Lower lobe of right lung (tissue), 2 donors: ENCODE results near the gene BSND. TPM values are rescaled to one million over a fixed set of nuclear protein-coding genes. Genes with fewer than 3 reads are reported as not detected.

Source experiments
- ATAC-seq, 2 donors: fragments of 200-7000 bp; cut with Tn5 transposase; one replicate each; pipeline ENCODE4 v1.9.1; 2020 to 2022; ENCODE audit warnings: mild to moderate bottlenecking in 2 of 2, moderate library complexity in 2 of 2
- DNase-seq: peaks from one replicate; pipeline ENCODE4 v3.0.0-alpha.2; 2020
- H3K27ac ChIP-seq: fragments of 200-600 bp; one replicate; pipeline ENCODE4 v1.8.0; 2022
- H3K27me3 ChIP-seq: fragments of 200-600 bp; one replicate; pipeline ENCODE4 v1.8.0; 2022; ENCODE audit warnings: low read depth
- H3K36me3 ChIP-seq: fragments of 200-600 bp; one replicate; pipeline ENCODE4 v1.8.0; 2022; ENCODE audit warnings: mild to moderate bottlenecking
- H3K4me1 ChIP-seq: fragments of 200-600 bp; one replicate; pipeline ENCODE4 v1.8.0; 2022
- H3K4me3 ChIP-seq: fragments of 200-600 bp; one replicate; pipeline ENCODE4 v1.8.0; 2022; ENCODE audit warnings: mild to moderate bottlenecking
- H3K9me3 ChIP-seq: fragments of 200-600 bp; one replicate; pipeline ENCODE4 v1.8.0; 2022
- intact Hi-C: fragments of 100-400 bp; cut with DNase I; formaldehyde crosslinking; loops from one replicate; pipeline ENCODE4 v1.11.0; 2022
- total RNA-seq: library from RNA; stranded (reverse); fragmentation: NEBNext Ultra II Directional; extraction: Animal tissue kit (Norgen Biotek cat#: 25700); gene quantifications from one replicate; pipeline ENCODE4 v1.2.1, GENCODE V29; 2021
- TF ChIP-seq, protein P1 (sequence below): fragments of 200-600 bp; IDR thresholded peaks from one replicate; pipeline ENCODE4 v1.8.0; 2022; ENCODE audit warnings: antibody characterized with exemption, mild to moderate bottlenecking
- donor health status: DM: no; HTN: yes; CAD: no; lungs with severe emphysema.

BSND gene
- total RNA-seq, 1 donor from 2014 or later = not detected

GRCh38 chr1:55047611-55048010 is 48.9 kb downstream of the BSND start:
- Histone ChIP-seq H3K9me3 (no peaks in the 10 kb centered on the region), H3K4me1 (no peaks in the 10 kb centered on the region), H3K27me3 (no peaks in the 10 kb centered on the region), H3K36me3 (peaks cover 4% of the 10 kb centered on the region), H3K4me3 (no peak overlapping the region), H3K27ac (no peak overlapping the region)
- DNase-seq (no peak), ATAC-seq (no peak)
- TF ChIP-seq, protein P1, sequence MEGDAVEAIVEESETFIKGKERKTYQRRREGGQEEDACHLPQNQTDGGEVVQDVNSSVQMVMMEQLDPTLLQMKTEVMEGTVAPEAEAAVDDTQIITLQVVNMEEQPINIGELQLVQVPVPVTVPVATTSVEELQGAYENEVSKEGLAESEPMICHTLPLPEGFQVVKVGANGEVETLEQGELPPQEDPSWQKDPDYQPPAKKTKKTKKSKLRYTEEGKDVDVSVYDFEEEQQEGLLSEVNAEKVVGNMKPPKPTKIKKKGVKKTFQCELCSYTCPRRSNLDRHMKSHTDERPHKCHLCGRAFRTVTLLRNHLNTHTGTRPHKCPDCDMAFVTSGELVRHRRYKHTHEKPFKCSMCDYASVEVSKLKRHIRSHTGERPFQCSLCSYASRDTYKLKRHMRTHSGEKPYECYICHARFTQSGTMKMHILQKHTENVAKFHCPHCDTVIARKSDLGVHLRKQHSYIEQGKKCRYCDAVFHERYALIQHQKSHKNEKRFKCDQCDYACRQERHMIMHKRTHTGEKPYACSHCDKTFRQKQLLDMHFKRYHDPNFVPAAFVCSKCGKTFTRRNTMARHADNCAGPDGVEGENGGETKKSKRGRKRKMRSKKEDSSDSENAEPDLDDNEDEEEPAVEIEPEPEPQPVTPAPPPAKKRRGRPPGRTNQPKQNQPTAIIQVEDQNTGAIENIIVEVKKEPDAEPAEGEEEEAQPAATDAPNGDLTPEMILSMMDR = no peak
- intact Hi-C loops = no loop called here

DNA sequence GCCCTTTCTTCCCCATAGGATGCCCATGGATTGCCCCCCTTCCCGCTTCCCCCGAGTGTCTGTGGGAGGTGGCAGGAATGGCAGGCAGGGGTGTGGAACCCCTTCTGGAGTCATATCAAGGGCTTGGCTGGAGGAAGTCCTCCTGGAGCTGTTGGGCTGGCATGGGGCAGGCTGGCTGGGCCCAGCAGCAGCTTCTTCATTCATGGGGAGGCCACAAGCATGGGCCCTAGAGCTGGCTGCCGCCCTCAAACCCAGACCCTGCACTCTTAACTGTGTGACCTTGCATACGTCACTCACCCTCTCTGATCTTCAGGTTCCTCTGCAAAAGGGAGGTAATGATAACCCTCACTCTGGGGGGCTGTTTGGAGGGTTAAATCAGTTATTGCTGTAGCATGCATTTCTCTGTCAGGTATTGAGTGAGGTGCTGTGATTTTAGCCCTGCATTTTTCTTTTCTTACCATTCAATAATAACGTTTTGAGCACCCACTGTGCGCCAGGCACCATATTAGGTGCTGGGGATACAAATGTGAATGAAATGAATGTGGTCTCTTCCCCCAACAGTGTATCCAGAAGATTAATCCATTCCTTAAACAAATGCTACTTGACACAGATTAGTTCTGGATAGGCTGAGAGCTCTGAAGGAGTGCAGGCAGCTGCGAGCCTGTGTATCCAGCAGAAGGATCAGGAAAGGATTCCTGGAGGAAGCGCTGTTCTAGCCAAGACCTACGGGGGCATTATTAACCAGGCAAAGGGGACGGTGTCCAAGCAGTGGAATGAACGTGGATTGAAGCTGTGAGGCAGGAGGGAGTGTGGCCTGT is 49.9 kb downstream of the BSND start:
- DNase-seq = no peak
- Histone ChIP-seq H3K4me3 (no peak overlapping the region), H3K27me3 (no peaks in the 10 kb centered on the region), H3K9me3 (no peaks in the 10 kb centered on the region), H3K4me1 (no peaks in the 10 kb centered on the region), H3K27ac (no peak overlapping the region), H3K36me3 (peaks cover 4% of the 10 kb centered on the region)
- intact Hi-C loops = no loop called here
- ATAC-seq = no peak
- TF ChIP-seq, protein P1 = no peak

GRCh38 chr1:55049271-55049913 is 50.7 kb downstream of the BSND start:
- intact Hi-C loops = no loop called here
- no peak overlapping the region for H3K4me3 ChIP-seq
- ATAC-seq (no peak), DNase-seq (no peak)
- H3K9me3 ChIP-seq = no peaks in the 10 kb centered on the region
- peaks cover 4% of the 10 kb centered on the region for H3K36me3 ChIP-seq
- no peaks in the 10 kb centered on the region for H3K4me1 ChIP-seq
- no peak overlapping the region for H3K27ac ChIP-seq
- TF ChIP-seq, protein P1 = no peak
- no peaks in the 10 kb centered on the region for H3K27me3 ChIP-seq

GRCh38 chr1:55049914-55050278 is 51.2 kb downstream of the BSND start:
- Histone ChIP-seq H3K36me3 (peaks cover 4% of the 10 kb centered on the region), H3K27ac (no peak overlapping the region), H3K9me3 (no peaks in the 10 kb centered on the region), H3K27me3 (no peaks in the 10 kb centered on the region), H3K4me1 (no peaks in the 10 kb centered on the region), H3K4me3 (no peak overlapping the region)
- ATAC-seq (no peak), DNase-seq (no peak)
- TF ChIP-seq, protein P1 = no peak
- intact Hi-C loops = no loop called here

- H3K27me3 ChIP-seq = no peaks in the 10 kb centered on the region
- H3K9me3 ChIP-seq = no peaks in the 10 kb centered on the region
- intact Hi-C loops = no loop called here
- no peak for ATAC-seq
- no peaks in the 10 kb centered on the region for H3K4me1 ChIP-seq
- no peak for DNase-seq
- H3K36me3 ChIP-seq = peaks cover 4% of the 10 kb centered on the region
- TF ChIP-seq, protein P1 = no peak
- H3K27ac ChIP-seq = no peak overlapping the region
- H3K4me3 ChIP-seq = no peak overlapping the region
Measured at GRCh38 chr1:55050283-55050682, 51.5 kb downstream of the BSND start.
